Stimulated activated CD4-positive, alpha-beta T cell treated with anti-CD3 and anti-CD28 coated beads, Interleukin-1b, Interleukin-23, amount 100 ng/mL, for 1 hour (primary cell): ENCODE data around the gene SINHCAF.
"Not testable (repeated sequence)": the region's sequence is repeated elsewhere in the genome, so short reads cannot be mapped to it uniquely, and the experiment has no call there.

Source experiments
- DNase-seq, 2 donors: peaks; one replicate each; pipeline ENCODE4 v3.0.0-alpha.2; 2020; ENCODE audit warnings: low read depth in 2 of 2

SINHCAF gene

GRCh38 chr12:31308116-31308515, 17.8 kb downstream of the SINHCAF start:
- no peak for DNase-seq

GRCh38 chr12:31306866-31307265, 19.1 kb downstream of the SINHCAF start:
- no peak for DNase-seq

- no peak for DNase-seq
Observed at GRCh38 chr12:31303466-31303865, 22.5 kb downstream of the SINHCAF start.

GRCh38 chr12:31301311-31301710, 24.6 kb downstream of the SINHCAF start:
- DNase-seq = no peak

- no peak for DNase-seq
Observed at GRCh38 chr12:31300783-31301182, 25.2 kb downstream of the SINHCAF start.

GRCh38 chr12:31300341-31300740, 25.6 kb downstream of the SINHCAF start:
- no peak for DNase-seq

GRCh38 chr12:31298922-31299321, 27.0 kb downstream of the SINHCAF start:
- no peak for DNase-seq

- DNase-seq = no peak
Observed at GRCh38 chr12:31298515-31298910, 27.4 kb downstream of the SINHCAF start.

- no peak for DNase-seq
Observed at GRCh38 chr12:31297572-31298514, 28.1 kb downstream of the SINHCAF start.

- DNase-seq = no peak
Observed at GRCh38 chr12:31289441-31289840, 36.5 kb downstream of the SINHCAF start.

- no peak for DNase-seq
Observed at GRCh38 chr12:31288381-31288780, 37.6 kb downstream of the SINHCAF start.

- DNase-seq = no peak
Observed at GRCh38 chr12:31280183-31280582, 45.8 kb downstream of the SINHCAF start.

- DNase-seq = no peak
Observed at GRCh38 chr12:31279390-31279924, 46.5 kb downstream of the SINHCAF start.

GRCh38 chr12:31278832-31279231, 47.1 kb downstream of the SINHCAF start:
- DNase-seq = no peak

- no peak for DNase-seq
Observed at GRCh38 chr12:31278424-31278823, 47.5 kb downstream of the SINHCAF start.

- DNase-seq = no peak
Observed at GRCh38 chr12:31277081-31277480, 48.9 kb downstream of the SINHCAF start.

- DNase-seq = no peak
Observed at GRCh38 chr12:31275491-31275890, 50.5 kb downstream of the SINHCAF start.

GRCh38 chr12:31274520-31275300, 51.2 kb downstream of the SINHCAF start:
- DNase-seq = no peak

- DNase-seq = not testable (repeated sequence)
Observed at GRCh38 chr12:31273794-31274193, 52.2 kb downstream of the SINHCAF start.

GRCh38 chr12:31272607-31273225, 53.2 kb downstream of the SINHCAF start:
- DNase-seq = no peak

- DNase-seq = no peak
Observed at GRCh38 chr12:31267966-31268365, 58.0 kb downstream of the SINHCAF start.

- no peak for DNase-seq
Observed at GRCh38 chr12:31265722-31266121, 60.2 kb downstream of the SINHCAF start.
